ENCODE measurements around the gene CLDN4. TPM values are rescaled to one million over a fixed set of nuclear protein-coding genes. Genes with fewer than 3 reads are reported as not detected.
"Not testable (repeated sequence)": the region's sequence is repeated elsewhere in the genome, so short reads cannot be mapped to it uniquely, and the experiment has no call there.

CLDN4 gene
- total RNA-seq, result under 1 TPM; 0.12 to 0.16 TPM

GRCh38 chr7:73830681-73831583, at the start of gene CLDN4:
CLDN4 (plus strand) TSS chr7:73830996; CDS start chr7:73831202, 206 bp downstream.
- DNase-seq (no peak), ATAC-seq (no peak)
- intact Hi-C loops (cut with DNase I, micrococcal nuclease), result no loop called here
- Mint-ChIP-seq H3K4me1 (peaks cover 23% of the 10 kb centered on the region), H3K4me3 (no peak within 1 kb of the TSS), H3K27ac (no peak within 1 kb of the TSS), H3K27me3 (peaks cover 5% of the 10 kb centered on the region), H3K36me3 (ENCODE audit: low read depth) (no peaks in the 10 kb centered on the region), H3K9me3 (ENCODE audit: low read depth) (no peaks in the 10 kb centered on the region)
- POLR2A ChIA-PET, result no interaction called here
- CTCF ChIA-PET, result no interaction called here

- POLR2A ChIA-PET, result no interaction called here
- H3K27me3 Mint-ChIP-seq, result peaks cover 2% of the 10 kb centered on the region
Observed at GRCh38 chr7:73786588-73786987, 44.2 kb upstream of the CLDN4 start.

GRCh38 chr7:73787786-73788048, 43.1 kb upstream of the CLDN4 start:
- H3K36me3 Mint-ChIP-seq (ENCODE audit: low read depth); H3K4me3 Mint-ChIP-seq; ATAC-seq; H3K4me1 Mint-ChIP-seq; H3K27me3 Mint-ChIP-seq; CTCF ChIA-PET; intact Hi-C loops (cut with DNase I, micrococcal nuclease); H3K27ac Mint-ChIP-seq; POLR2A ChIA-PET; H3K9me3 Mint-ChIP-seq (ENCODE audit: low read depth); DNase-seq: not testable (repeated sequence)

More at GRCh38 chr7:73786588-73786987, 44.2 kb upstream of the CLDN4 start:
- Mint-ChIP-seq H3K36me3 (ENCODE audit: low read depth) (no peaks in the 10 kb centered on the region), H3K27ac (no peak overlapping the region), H3K9me3 (ENCODE audit: low read depth) (no peaks in the 10 kb centered on the region), H3K4me1 (no peaks in the 10 kb centered on the region), H3K4me3 (no peak overlapping the region)
- intact Hi-C loops (cut with DNase I, micrococcal nuclease), result no loop called here
- ATAC-seq, result no peak
- DNase-seq, result no peak
- CTCF ChIA-PET, result no interaction called here

GRCh38 chr7:73789051-73789450, 41.7 kb upstream of the CLDN4 start:
- H3K36me3 Mint-ChIP-seq (ENCODE audit: low read depth), result no peaks in the 10 kb centered on the region
- H3K27ac Mint-ChIP-seq, result no peak overlapping the region
- H3K4me3 Mint-ChIP-seq, result no peak overlapping the region
- ATAC-seq (no peak), DNase-seq (no peak)
- ChIA-PET POLR2A (no interaction called here), CTCF (no interaction called here)
- no peaks in the 10 kb centered on the region for H3K4me1 Mint-ChIP-seq
- intact Hi-C loops (cut with DNase I, micrococcal nuclease), result no loop called here
- no peaks in the 10 kb centered on the region for H3K9me3 Mint-ChIP-seq (ENCODE audit: low read depth)
- H3K27me3 Mint-ChIP-seq, result peaks cover 2% of the 10 kb centered on the region

- H3K27ac Mint-ChIP-seq; H3K4me3 Mint-ChIP-seq; H3K4me1 Mint-ChIP-seq; POLR2A ChIA-PET; H3K36me3 Mint-ChIP-seq (ENCODE audit: low read depth); H3K9me3 Mint-ChIP-seq (ENCODE audit: low read depth); H3K27me3 Mint-ChIP-seq; DNase-seq; CTCF ChIA-PET; ATAC-seq; intact Hi-C loops (cut with DNase I, micrococcal nuclease): not testable (repeated sequence)
Observed at GRCh38 chr7:73791170-73791690, 39.6 kb upstream of the CLDN4 start.

GRCh38 chr7:73795188-73795587, 35.6 kb upstream of the CLDN4 start:
- H3K9me3 Mint-ChIP-seq (ENCODE audit: low read depth); H3K36me3 Mint-ChIP-seq (ENCODE audit: low read depth); H3K27ac Mint-ChIP-seq; ATAC-seq; H3K27me3 Mint-ChIP-seq; DNase-seq; POLR2A ChIA-PET; H3K4me1 Mint-ChIP-seq; intact Hi-C loops (cut with DNase I, micrococcal nuclease); H3K4me3 Mint-ChIP-seq: not testable (repeated sequence)
- CTCF ChIA-PET, result interaction anchor here (0.6 to 0.9 kb wide), 2 partner anchors 132 to 188 kb away, joined by 3 read pairs; no protein-coding TSS in a partner anchor

- intact Hi-C loops (cut with DNase I, micrococcal nuclease); H3K27me3 Mint-ChIP-seq; H3K4me3 Mint-ChIP-seq; H3K9me3 Mint-ChIP-seq (ENCODE audit: low read depth); H3K36me3 Mint-ChIP-seq (ENCODE audit: low read depth); DNase-seq; H3K4me1 Mint-ChIP-seq; H3K27ac Mint-ChIP-seq; ATAC-seq; POLR2A ChIA-PET: not testable (repeated sequence)
- CTCF ChIA-PET, result interaction anchor here (0.9 kb wide), 1 partner anchor 46 kb away, joined by 3 read pairs; the partner anchor contains the start of gene METTL27
Observed at GRCh38 chr7:73796656-73797055, 34.1 kb upstream of the CLDN4 start.

- H3K9me3 Mint-ChIP-seq (ENCODE audit: low read depth); H3K4me1 Mint-ChIP-seq; H3K4me3 Mint-ChIP-seq; POLR2A ChIA-PET; DNase-seq; H3K27me3 Mint-ChIP-seq; CTCF ChIA-PET; H3K36me3 Mint-ChIP-seq (ENCODE audit: low read depth); H3K27ac Mint-ChIP-seq; ATAC-seq; intact Hi-C loops (cut with DNase I, micrococcal nuclease): not testable (repeated sequence)
Observed at GRCh38 chr7:73797176-73797575, 33.6 kb upstream of the CLDN4 start.

- Mint-ChIP-seq H3K36me3 (ENCODE audit: low read depth) (no peaks in the 10 kb centered on the region), H3K4me1 (no peaks in the 10 kb centered on the region), H3K27ac (no peak overlapping the region), H3K4me3 (no peak overlapping the region), H3K9me3 (ENCODE audit: low read depth) (no peaks in the 10 kb centered on the region), H3K27me3 (peaks cover 3% of the 10 kb centered on the region)
- POLR2A ChIA-PET, result interaction anchor here (0.6 kb wide), 1 partner anchor 54 kb away, joined by 3 read pairs; no protein-coding TSS in a partner anchor
- DNase-seq (no peak), ATAC-seq (no peak)
- CTCF ChIA-PET, result interaction anchor here (0.6 kb wide), 1 partner anchor 221 kb away, joined by 5 read pairs; no protein-coding TSS in a partner anchor
- intact Hi-C loops (cut with DNase I, micrococcal nuclease), result no loop called here
Observed at GRCh38 chr7:73799282-73800141, 31.3 kb upstream of the CLDN4 start.

- no peaks in the 10 kb centered on the region for H3K27me3 Mint-ChIP-seq
- intact Hi-C loops (cut with DNase I, micrococcal nuclease), result no loop called here
- no peaks in the 10 kb centered on the region for H3K9me3 Mint-ChIP-seq (ENCODE audit: low read depth)
- H3K36me3 Mint-ChIP-seq (ENCODE audit: low read depth), result no peaks in the 10 kb centered on the region
- ChIA-PET CTCF (interaction anchor here (0.6 kb wide), 1 partner anchor 71 kb away, joined by 4 read pairs; no protein-coding TSS in a partner anchor), POLR2A (no interaction called here)
- no peak for ATAC-seq
- H3K4me3 Mint-ChIP-seq, result no peak overlapping the region
- no peak overlapping the region for H3K27ac Mint-ChIP-seq
- no peaks in the 10 kb centered on the region for H3K4me1 Mint-ChIP-seq
- no peak for DNase-seq
Observed at GRCh38 chr7:73801577-73801976, 29.2 kb upstream of the CLDN4 start.

GRCh38 chr7:73802459-73802858, 28.3 kb upstream of the CLDN4 start:
- intact Hi-C loops (cut with DNase I, micrococcal nuclease), result no loop called here
- Mint-ChIP-seq H3K36me3 (ENCODE audit: low read depth) (no peaks in the 10 kb centered on the region), H3K4me1 (no peaks in the 10 kb centered on the region), H3K27me3 (no peaks in the 10 kb centered on the region), H3K9me3 (ENCODE audit: low read depth) (no peaks in the 10 kb centered on the region), H3K27ac (no peak overlapping the region), H3K4me3 (no peak overlapping the region)
- ATAC-seq (no peak), DNase-seq (no peak)
- ChIA-PET CTCF (no interaction called here), POLR2A (no interaction called here)

All from activated CD4-positive, alpha-beta T cell treated with anti-CD3 and anti-CD28 coated beads for 36 hours (primary cell).